SK-N-SH treated with all-trans-retinoic acid at 6 μM for 48 hours (cell line): ENCODE results near the gene GPC5.

ENCODE experiments used
- ARNTL ChIP-seq: fragments of 450-650 bp; formaldehyde crosslinking; IDR thresholded peaks from 2 replicates; pipeline ENCODE4 v1.5.0; 2020; ENCODE audit warnings: low read depth, mild to moderate bottlenecking, moderate library complexity, borderline replicate concordance
- BACH2 ChIP-seq: fragments of 250-450 bp; sonication (Bioruptor Pico); IDR thresholded peaks from 2 replicates; pipeline ENCODE4 v1.9.0; 2021; ENCODE audit warnings: mild to moderate bottlenecking, borderline replicate concordance
- CREB5 ChIP-seq: fragments of 250-450 bp; sonication (Bioruptor Pico); IDR thresholded peaks from 2 replicates; pipeline ENCODE4 v1.5.1; 2020; ENCODE audit warnings: low read depth, mild to moderate bottlenecking, moderate library complexity
- ESRRG ChIP-seq: fragments of 250-450 bp; sonication (Bioruptor Pico); IDR thresholded peaks from 2 replicates; pipeline ENCODE4 v1.6.1; 2021; ENCODE audit warnings: mild to moderate bottlenecking
- OSR1 ChIP-seq: fragments of 250-450 bp; sonication (Bioruptor Pico); IDR thresholded peaks from 2 replicates; pipeline ENCODE4 v1.8.0; 2022; ENCODE audit warnings: moderate library complexity, mild to moderate bottlenecking, inconsistent platforms
- PATZ1 ChIP-seq: fragments of 250-450 bp; sonication (Bioruptor Pico); IDR thresholded peaks from 2 replicates; pipeline ENCODE4 v1.8.0; 2020; ENCODE audit warnings: mild to moderate bottlenecking, moderate library complexity, borderline replicate concordance
- PPARA ChIP-seq: fragments of 250-450 bp; sonication (Bioruptor Pico); IDR thresholded peaks from 2 replicates; pipeline ENCODE4 v1.5.0; 2020; ENCODE audit warnings: mild to moderate bottlenecking, borderline replicate concordance
- RARB ChIP-seq: fragments of 250-450 bp; sonication (Bioruptor Pico); IDR thresholded peaks from 2 replicates; pipeline ENCODE4 v1.8.0; 2021; ENCODE audit warnings: mild to moderate bottlenecking, moderate library complexity
- TCF4 ChIP-seq: fragments of 250-450 bp; sonication (Bioruptor Pico); IDR thresholded peaks from 2 replicates; pipeline ENCODE4 v1.8.0; 2021; ENCODE audit warnings: mild to moderate bottlenecking, moderate library complexity, borderline replicate concordance
- TOX ChIP-seq: fragments of 250-450 bp; sonication (Bioruptor Pico); IDR thresholded peaks from 2 replicates; pipeline ENCODE4 v1.8.0; 2021; ENCODE audit warnings: mild to moderate bottlenecking, moderate library complexity, borderline replicate concordance
- TF ChIP-seq, protein P1 (sequence below): fragments of 250-450 bp; sonication (Bioruptor Pico); IDR thresholded peaks from 2 replicates; pipeline ENCODE4 v1.5.0; 2020; ENCODE audit warnings: mild to moderate bottlenecking, moderate library complexity
- TF ChIP-seq, protein P2 (sequence below): fragments of 250-450 bp; sonication (Bioruptor Pico); IDR thresholded peaks from 2 replicates; pipeline ENCODE4 v1.8.0; 2021; ENCODE audit warnings: low read depth, mild to moderate bottlenecking, moderate library complexity, borderline replicate concordance

DNA sequence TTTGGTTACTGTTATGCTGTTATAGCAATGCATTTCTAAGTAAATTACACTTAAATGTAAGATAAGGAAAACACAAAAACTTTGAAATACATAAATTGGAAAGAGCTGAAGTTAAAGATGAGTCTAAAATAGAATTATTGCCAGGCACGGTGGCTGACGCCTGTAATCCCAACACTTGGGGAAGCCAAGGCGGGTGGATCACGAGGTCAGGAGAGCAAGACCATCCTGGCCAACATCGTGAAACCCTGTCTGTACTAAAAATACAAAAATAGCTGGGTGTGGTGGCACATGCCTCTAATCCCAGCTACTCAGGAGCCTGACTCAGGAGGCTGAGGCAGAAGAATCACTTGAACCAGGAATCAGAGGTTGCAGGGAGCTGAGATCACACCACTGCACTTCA, 922.8 kb downstream of the GPC5 start:
- no peak for TF ChIP-seq PATZ1
- TF ChIP-seq ARNTL (CRISPR knock-in tag): no peak
- TF ChIP-seq, protein P1, sequence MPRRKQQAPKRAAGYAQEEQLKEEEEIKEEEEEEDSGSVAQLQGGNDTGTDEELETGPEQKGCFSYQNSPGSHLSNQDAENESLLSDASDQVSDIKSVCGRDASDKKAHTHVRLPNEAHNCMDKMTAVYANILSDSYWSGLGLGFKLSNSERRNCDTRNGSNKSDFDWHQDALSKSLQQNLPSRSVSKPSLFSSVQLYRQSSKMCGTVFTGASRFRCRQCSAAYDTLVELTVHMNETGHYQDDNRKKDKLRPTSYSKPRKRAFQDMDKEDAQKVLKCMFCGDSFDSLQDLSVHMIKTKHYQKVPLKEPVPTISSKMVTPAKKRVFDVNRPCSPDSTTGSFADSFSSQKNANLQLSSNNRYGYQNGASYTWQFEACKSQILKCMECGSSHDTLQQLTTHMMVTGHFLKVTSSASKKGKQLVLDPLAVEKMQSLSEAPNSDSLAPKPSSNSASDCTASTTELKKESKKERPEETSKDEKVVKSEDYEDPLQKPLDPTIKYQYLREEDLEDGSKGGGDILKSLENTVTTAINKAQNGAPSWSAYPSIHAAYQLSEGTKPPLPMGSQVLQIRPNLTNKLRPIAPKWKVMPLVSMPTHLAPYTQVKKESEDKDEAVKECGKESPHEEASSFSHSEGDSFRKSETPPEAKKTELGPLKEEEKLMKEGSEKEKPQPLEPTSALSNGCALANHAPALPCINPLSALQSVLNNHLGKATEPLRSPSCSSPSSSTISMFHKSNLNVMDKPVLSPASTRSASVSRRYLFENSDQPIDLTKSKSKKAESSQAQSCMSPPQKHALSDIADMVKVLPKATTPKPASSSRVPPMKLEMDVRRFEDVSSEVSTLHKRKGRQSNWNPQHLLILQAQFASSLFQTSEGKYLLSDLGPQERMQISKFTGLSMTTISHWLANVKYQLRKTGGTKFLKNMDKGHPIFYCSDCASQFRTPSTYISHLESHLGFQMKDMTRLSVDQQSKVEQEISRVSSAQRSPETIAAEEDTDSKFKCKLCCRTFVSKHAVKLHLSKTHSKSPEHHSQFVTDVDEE (CRISPR knock-in tag): no peak
- no peak for TF ChIP-seq RARB (CRISPR knock-in tag)
- no peak for TF ChIP-seq ESRRG
- no peak for TF ChIP-seq TOX (CRISPR knock-in tag)
- no peak for TF ChIP-seq CREB5 (CRISPR knock-in tag)
- no peak for TF ChIP-seq TCF4
- TF ChIP-seq PPARA (CRISPR knock-in tag): no peak
- no peak for TF ChIP-seq BACH2 (CRISPR knock-in tag)
- no peak for TF ChIP-seq OSR1 (CRISPR knock-in tag)
- TF ChIP-seq, protein P2, sequence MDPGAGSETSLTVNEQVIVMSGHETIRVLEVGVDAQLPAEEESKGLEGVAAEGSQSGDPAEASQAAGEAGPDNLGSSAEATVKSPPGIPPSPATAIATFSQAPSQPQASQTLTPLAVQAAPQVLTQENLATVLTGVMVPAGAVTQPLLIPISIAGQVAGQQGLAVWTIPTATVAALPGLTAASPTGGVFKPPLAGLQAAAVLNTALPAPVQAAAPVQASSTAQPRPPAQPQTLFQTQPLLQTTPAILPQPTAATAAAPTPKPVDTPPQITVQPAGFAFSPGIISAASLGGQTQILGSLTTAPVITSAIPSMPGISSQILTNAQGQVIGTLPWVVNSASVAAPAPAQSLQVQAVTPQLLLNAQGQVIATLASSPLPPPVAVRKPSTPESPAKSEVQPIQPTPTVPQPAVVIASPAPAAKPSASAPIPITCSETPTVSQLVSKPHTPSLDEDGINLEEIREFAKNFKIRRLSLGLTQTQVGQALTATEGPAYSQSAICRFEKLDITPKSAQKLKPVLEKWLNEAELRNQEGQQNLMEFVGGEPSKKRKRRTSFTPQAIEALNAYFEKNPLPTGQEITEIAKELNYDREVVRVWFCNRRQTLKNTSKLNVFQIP: no peak
